NCI-H526 (cell line): Measurements from ENCODE around the gene GPC6.

Experiments used
- DNase-seq, 2 experiments: peaks; one replicate each; lab custom pipeline; 2025; lab: John Stamatoyannopoulos, UW

GPC6 gene

GRCh38 chr13:93368718-93369117, 142.1 kb downstream of the GPC6 start:
- peak; percentile 70 to 83 for DNase-seq

GRCh38 chr13:93372856-93373255, 146.2 kb downstream of the GPC6 start:
- no peak for DNase-seq

GRCh38 chr13:93375491-93375890, 148.9 kb downstream of the GPC6 start:
- no peak for DNase-seq

- no peak for DNase-seq
These were observed 150.6 kb downstream of the GPC6 start for GRCh38 chr13:93377196-93377595.

- peak; percentile 59 to 75 for DNase-seq
These were observed 151.6 kb downstream of the GPC6 start for GRCh38 chr13:93378184-93378583.

GRCh38 chr13:93386116-93386515, 159.5 kb downstream of the GPC6 start:
- DNase-seq, result no peak

GRCh38 chr13:93388701-93389100, 162.1 kb downstream of the GPC6 start:
- no peak for DNase-seq

GRCh38 chr13:93397619-93398018, 171.0 kb downstream of the GPC6 start:
- DNase-seq, result no peak

GRCh38 chr13:93398167-93399035, 171.8 kb downstream of the GPC6 start:
- no peak for DNase-seq

GRCh38 chr13:93399212-93399611, 172.6 kb downstream of the GPC6 start:
- DNase-seq, result no peak

- DNase-seq, result no peak
These were observed 179.5 kb downstream of the GPC6 start for GRCh38 chr13:93406136-93406535.

- no peak for DNase-seq
These were observed 180.9 kb downstream of the GPC6 start for GRCh38 chr13:93407551-93407950.

- DNase-seq, result no peak
These were observed 182.4 kb downstream of the GPC6 start for GRCh38 chr13:93409001-93409400.

GRCh38 chr13:93409816-93410215, 183.2 kb downstream of the GPC6 start:
- DNase-seq, result no peak

- no peak for DNase-seq
These were observed 184.6 kb downstream of the GPC6 start for GRCh38 chr13:93411186-93411680.

- no peak for DNase-seq
These were observed 186.1 kb downstream of the GPC6 start for GRCh38 chr13:93412676-93413075.

GRCh38 chr13:93413972-93414717, 187.5 kb downstream of the GPC6 start:
- DNase-seq, result peak; percentile 73 to 82

GRCh38 chr13:93416736-93417355, 190.2 kb downstream of the GPC6 start:
- no peak for DNase-seq

GRCh38 chr13:93418398-93418797, 191.8 kb downstream of the GPC6 start:
- no peak for DNase-seq

- DNase-seq, result no peak
These were observed 193.6 kb downstream of the GPC6 start for GRCh38 chr13:93420206-93420605.

GRCh38 chr13:93420887-93421286, 194.3 kb downstream of the GPC6 start:
- no peak for DNase-seq

GRCh38 chr13:93422980-93423543, 196.5 kb downstream of the GPC6 start:
- no peak for DNase-seq
